Body of pancreas (tissue), 4 donors: ENCODE measurements around the gene SLC30A4.

Experiments used
- POLR2A ChIP-seq, 3 donors: fragments of 450-650 bp; IDR thresholded peaks; one replicate each; pipeline ENCODE4 v1.6.1; 2016; ENCODE audit warnings: antibody characterized with exemption in 3 of 3, mild to moderate bottlenecking in 2 of 3
- TF ChIP-seq, protein P1 (sequence below), 7 experiments: fragments of 450-650 bp in 4 of 7; fragments of 200-600 bp in 3 of 7; sonication (generic) in 3 of 7; IDR thresholded peaks; one replicate each; pipeline ENCODE4 v1.5.1; 2016 to 2019; ENCODE audit warnings: antibody characterized with exemption in 7 of 7

DNA sequence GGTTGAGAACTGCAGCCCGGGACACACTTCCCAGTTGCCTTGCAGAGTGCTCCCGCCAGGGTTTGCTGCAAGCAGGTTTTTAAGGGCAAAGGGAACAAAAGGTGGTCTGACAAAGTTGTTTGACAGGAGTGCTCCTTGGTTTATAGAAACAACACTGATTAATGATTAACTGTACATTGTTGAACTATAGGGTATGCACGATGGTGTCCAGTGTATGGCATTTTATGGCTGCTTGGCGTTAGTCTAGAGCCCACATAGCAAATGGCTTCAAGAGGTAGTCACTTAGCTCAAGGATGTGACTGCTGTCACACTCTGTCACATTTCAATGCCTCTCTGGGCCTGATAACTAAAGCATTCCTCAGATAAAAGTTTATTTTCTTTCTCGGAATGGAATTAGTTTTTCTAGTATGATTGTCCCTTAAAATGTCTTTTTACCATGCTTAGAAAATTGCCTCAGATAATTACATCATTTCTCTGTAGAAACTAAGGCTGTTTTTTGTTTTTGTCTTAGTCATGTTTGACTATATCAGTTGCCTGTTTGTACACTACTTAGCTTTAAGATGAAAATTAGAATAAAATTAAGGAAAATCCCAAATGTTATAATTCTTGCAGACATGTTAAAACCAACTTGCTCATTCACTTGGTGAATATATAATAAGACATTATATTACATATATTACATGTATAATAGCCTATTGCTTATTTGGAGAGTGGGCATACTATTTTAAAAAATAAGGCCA, 82.9 kb downstream of the SLC30A4 start:
- TF ChIP-seq, protein P1, sequence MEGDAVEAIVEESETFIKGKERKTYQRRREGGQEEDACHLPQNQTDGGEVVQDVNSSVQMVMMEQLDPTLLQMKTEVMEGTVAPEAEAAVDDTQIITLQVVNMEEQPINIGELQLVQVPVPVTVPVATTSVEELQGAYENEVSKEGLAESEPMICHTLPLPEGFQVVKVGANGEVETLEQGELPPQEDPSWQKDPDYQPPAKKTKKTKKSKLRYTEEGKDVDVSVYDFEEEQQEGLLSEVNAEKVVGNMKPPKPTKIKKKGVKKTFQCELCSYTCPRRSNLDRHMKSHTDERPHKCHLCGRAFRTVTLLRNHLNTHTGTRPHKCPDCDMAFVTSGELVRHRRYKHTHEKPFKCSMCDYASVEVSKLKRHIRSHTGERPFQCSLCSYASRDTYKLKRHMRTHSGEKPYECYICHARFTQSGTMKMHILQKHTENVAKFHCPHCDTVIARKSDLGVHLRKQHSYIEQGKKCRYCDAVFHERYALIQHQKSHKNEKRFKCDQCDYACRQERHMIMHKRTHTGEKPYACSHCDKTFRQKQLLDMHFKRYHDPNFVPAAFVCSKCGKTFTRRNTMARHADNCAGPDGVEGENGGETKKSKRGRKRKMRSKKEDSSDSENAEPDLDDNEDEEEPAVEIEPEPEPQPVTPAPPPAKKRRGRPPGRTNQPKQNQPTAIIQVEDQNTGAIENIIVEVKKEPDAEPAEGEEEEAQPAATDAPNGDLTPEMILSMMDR (IDR thresholded peaks at IDR 0.05), result no peak
- no peak for TF ChIP-seq POLR2A (IDR thresholded peaks at IDR 0.05)
